ENCODE data around the gene NCAPH2. TPM values are rescaled to one million over a fixed set of nuclear protein-coding genes. Genes with fewer than 3 reads are reported as not detected.

The NCAPH2 gene
- total and polyA plus RNA-seq, 2 of the 8 experiments (the other 6 are each of a cell fraction or from before 2014, with no cell fraction given): 62.2 to 81.6 TPM

DNA sequence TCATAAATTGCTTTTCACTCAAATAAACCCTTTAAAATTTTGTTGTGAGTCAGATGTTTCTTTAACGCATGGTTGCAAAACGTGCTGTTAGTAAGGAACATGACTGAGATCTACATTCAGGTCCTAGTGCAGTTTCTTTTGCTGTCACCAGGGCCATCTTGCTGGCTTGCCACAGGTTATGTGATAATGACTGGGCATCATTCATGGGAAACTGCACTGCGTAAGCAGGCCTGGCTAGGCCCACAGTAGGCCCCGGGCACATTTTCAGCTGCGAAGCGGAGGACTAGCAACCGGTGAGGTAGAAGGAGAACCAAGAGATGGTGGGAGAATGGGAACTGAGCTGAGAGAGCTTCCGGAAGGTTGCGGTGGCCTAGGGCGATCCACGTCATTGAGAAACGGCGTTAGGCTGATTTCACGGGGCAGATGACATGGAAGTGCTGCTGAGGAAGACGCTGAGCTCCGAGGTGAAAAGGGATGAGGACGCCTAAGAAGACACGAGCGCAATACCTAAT is 34.4 kb downstream of the NCAPH2 start (continued):
- TF ChIP-seq, protein P1, sequence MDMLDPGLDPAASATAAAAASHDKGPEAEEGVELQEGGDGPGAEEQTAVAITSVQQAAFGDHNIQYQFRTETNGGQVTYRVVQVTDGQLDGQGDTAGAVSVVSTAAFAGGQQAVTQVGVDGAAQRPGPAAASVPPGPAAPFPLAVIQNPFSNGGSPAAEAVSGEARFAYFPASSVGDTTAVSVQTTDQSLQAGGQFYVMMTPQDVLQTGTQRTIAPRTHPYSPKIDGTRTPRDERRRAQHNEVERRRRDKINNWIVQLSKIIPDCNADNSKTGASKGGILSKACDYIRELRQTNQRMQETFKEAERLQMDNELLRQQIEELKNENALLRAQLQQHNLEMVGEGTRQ (IDR thresholded peaks at IDR 0.05; ENCODE audit: low read length): no peak
- TF ChIP-seq KDM4A (IDR thresholded peaks at IDR 0.05; ENCODE audit: low read depth, low read length, severe bottlenecking) (no peak), TAF7 (optimal IDR thresholded peaks at IDR 0.05; ENCODE audit: borderline replicate concordance, low read depth, low read length) (no peak), CBX5 (IDR thresholded peaks at IDR 0.05; ENCODE audit: low read depth, low read length) (no peak), RNF2 (IDR thresholded peaks at IDR 0.05; ENCODE audit: borderline replicate concordance, low read depth, low read length, missing control alignments, poor library complexity, severe bottlenecking) (no peak), JUN (IDR thresholded peaks at IDR 0.05; ENCODE audit: low read depth, low read length) (no peak), SP2 (IDR thresholded peaks at IDR 0.05; ENCODE audit: low read length) (no peak)
- TF ChIP-seq, protein P2, sequence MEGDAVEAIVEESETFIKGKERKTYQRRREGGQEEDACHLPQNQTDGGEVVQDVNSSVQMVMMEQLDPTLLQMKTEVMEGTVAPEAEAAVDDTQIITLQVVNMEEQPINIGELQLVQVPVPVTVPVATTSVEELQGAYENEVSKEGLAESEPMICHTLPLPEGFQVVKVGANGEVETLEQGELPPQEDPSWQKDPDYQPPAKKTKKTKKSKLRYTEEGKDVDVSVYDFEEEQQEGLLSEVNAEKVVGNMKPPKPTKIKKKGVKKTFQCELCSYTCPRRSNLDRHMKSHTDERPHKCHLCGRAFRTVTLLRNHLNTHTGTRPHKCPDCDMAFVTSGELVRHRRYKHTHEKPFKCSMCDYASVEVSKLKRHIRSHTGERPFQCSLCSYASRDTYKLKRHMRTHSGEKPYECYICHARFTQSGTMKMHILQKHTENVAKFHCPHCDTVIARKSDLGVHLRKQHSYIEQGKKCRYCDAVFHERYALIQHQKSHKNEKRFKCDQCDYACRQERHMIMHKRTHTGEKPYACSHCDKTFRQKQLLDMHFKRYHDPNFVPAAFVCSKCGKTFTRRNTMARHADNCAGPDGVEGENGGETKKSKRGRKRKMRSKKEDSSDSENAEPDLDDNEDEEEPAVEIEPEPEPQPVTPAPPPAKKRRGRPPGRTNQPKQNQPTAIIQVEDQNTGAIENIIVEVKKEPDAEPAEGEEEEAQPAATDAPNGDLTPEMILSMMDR (IDR thresholded peaks at IDR 0.05; ENCODE audit: control extremely low read depth in 1 of 3, insufficient read depth in 1 of 3, low read depth in 1 of 3, low read length in 3 of 3): no peak

Data from H1 (cell line).